VCaP (cell line): ENCODE data around the gene COG2.
"Not testable (repeated sequence)": the region's sequence is repeated elsewhere in the genome, so short reads cannot be mapped to it uniquely, and the experiment has no call there.

ENCODE experiments used
- H3K27ac ChIP-seq: fragments of 450-650 bp; 2 replicates; pipeline ENCODE4 v1.5.1; 2017
- CTCF ChIP-seq: fragments of 450-650 bp; conservative IDR thresholded peaks from 2 replicates; pipeline ENCODE4 v1.5.1; 2017; ENCODE audit warnings: mild to moderate bottlenecking, moderate library complexity

Gene COG2

GRCh38 chr1:230650300-230650699 is 8.0 kb downstream of the COG2 start:
- no peak for TF ChIP-seq CTCF

GRCh38 chr1:230651235-230651634 is 9.0 kb downstream of the COG2 start:
- H3K27ac ChIP-seq: no peak overlapping the region
- no peak for TF ChIP-seq CTCF

More at GRCh38 chr1:230650300-230650699, 8.0 kb downstream of the COG2 start:
- H3K27ac ChIP-seq: no peak overlapping the region

GRCh38 chr1:230656719-230657118 is 14.4 kb downstream of the COG2 start:
- H3K27ac ChIP-seq: not testable (repeated sequence)

- H3K27ac ChIP-seq: not testable (repeated sequence)
Observed at GRCh38 chr1:230658103-230658502, 15.8 kb downstream of the COG2 start.

- TF ChIP-seq CTCF: no peak
- no peak overlapping the region for H3K27ac ChIP-seq
Observed at GRCh38 chr1:230658691-230659090, 16.4 kb downstream of the COG2 start.

- no peak for TF ChIP-seq CTCF
- H3K27ac ChIP-seq: no peak overlapping the region
Observed at GRCh38 chr1:230661976-230662375, 19.7 kb downstream of the COG2 start.

- no peak for TF ChIP-seq CTCF
- no peak overlapping the region for H3K27ac ChIP-seq
Observed at GRCh38 chr1:230668227-230668626, 25.9 kb downstream of the COG2 start.

- no peak overlapping the region for H3K27ac ChIP-seq
- no peak for TF ChIP-seq CTCF
Observed at GRCh38 chr1:230669543-230669942, 27.3 kb downstream of the COG2 start.

- TF ChIP-seq CTCF: no peak
- H3K27ac ChIP-seq: no peak overlapping the region
Observed at GRCh38 chr1:230674581-230674980, 32.3 kb downstream of the COG2 start.
